HL-60 (cell line): ENCODE data around the gene TET3.

ENCODE experiments used
- GABPA ChIP-seq: IDR thresholded peaks from 2 replicates; pipeline ENCODE4 v1.6.1; 2012; ENCODE audit warnings: low read depth
- POLR2AphosphoS5 ChIP-seq: IDR thresholded peaks from 2 replicates; pipeline ENCODE4 v1.6.1; 2012; ENCODE audit warnings: low read depth
- TF ChIP-seq, protein P1 (sequence below): IDR thresholded peaks from one replicate; pipeline ENCODE4 v1.5.1; 2011; ENCODE audit warnings: low read length, control low read depth, inconsistent platforms; ENCODE audit not compliant: insufficient read depth

DNA sequence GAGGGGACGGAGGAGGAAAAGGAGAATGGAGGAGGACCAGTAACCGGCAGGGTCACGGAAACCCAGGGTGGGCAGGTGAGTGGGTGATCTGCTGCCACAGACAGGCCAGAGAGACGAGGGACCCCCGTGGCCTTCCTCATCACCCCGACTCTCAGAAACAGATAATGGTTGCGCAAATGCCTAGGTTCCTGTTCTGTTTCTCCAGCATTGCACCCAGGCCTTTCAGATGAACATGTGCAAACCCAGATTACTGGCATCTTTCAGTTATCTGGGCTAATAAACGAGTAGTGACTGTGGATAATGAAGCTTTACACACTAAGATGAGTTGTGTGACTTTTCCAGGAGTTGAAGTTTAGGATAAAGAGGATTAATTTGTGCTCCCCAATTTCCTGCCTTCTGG is 46.5 kb downstream of the TET3 start:
- TF ChIP-seq, protein P1, sequence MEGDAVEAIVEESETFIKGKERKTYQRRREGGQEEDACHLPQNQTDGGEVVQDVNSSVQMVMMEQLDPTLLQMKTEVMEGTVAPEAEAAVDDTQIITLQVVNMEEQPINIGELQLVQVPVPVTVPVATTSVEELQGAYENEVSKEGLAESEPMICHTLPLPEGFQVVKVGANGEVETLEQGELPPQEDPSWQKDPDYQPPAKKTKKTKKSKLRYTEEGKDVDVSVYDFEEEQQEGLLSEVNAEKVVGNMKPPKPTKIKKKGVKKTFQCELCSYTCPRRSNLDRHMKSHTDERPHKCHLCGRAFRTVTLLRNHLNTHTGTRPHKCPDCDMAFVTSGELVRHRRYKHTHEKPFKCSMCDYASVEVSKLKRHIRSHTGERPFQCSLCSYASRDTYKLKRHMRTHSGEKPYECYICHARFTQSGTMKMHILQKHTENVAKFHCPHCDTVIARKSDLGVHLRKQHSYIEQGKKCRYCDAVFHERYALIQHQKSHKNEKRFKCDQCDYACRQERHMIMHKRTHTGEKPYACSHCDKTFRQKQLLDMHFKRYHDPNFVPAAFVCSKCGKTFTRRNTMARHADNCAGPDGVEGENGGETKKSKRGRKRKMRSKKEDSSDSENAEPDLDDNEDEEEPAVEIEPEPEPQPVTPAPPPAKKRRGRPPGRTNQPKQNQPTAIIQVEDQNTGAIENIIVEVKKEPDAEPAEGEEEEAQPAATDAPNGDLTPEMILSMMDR = no peak
- TF ChIP-seq GABPA (no peak), POLR2AphosphoS5 (0 out of 2 replicates have a peak, but pooled peaks have one; percentile 39)
